Ovary (tissue), 9 donors: ENCODE results near the gene HTRA3. TPM values are rescaled to one million over a fixed set of nuclear protein-coding genes. Genes with fewer than 3 reads are reported as not detected.

Experiments used
- DNase-seq, 5 donors: peaks; one replicate each; pipeline ENCODE4 v3.0.0-alpha.2; 2019 to 2020
- H3K27ac ChIP-seq, 2 donors: fragments of 200-600 bp; one replicate each; pipeline versions ENCODE4 v1.5.1 to v1.8.0; 2019 to 2022
- H3K27me3 ChIP-seq: fragments of 200-600 bp; one replicate; pipeline ENCODE4 v1.8.0; 2022
- H3K36me3 ChIP-seq: fragments of 200-600 bp; sonication (generic); one replicate; pipeline ENCODE4 v1.5.1; 2019
- H3K4me1 ChIP-seq: one replicate; pipeline ENCODE4 v1.8.1; 2013; ENCODE audit warnings: mild to moderate bottlenecking, moderate library complexity; ENCODE audit not compliant: insufficient read depth
- H3K4me3 ChIP-seq: fragments of 200-600 bp; sonication (generic); one replicate; pipeline ENCODE4 v1.5.1; 2017
- H3K9me3 ChIP-seq, 2 donors: fragments of 200-600 bp in 1 of 2; sonication (generic) in 1 of 2; one replicate each; pipeline versions ENCODE4 v1.5.1 to v1.8.1; 2013 to 2019; ENCODE audit warnings: mild to moderate bottlenecking in 1 of 2, moderate library complexity in 1 of 2
- EP300 ChIP-seq: sonication (generic); formaldehyde crosslinking; IDR thresholded peaks from one replicate; pipeline ENCODE4 v1.6.1; 2017; ENCODE audit warnings: antibody characterized with exemption
- POLR2A ChIP-seq: fragments of 450-650 bp; IDR thresholded peaks from one replicate; pipeline ENCODE4 v1.6.1; 2017; ENCODE audit warnings: antibody characterized with exemption, mild to moderate bottlenecking, moderate library complexity
- WGBS, 3 donors: extraction: QIAGEN DNeasy Blood & Tissue Kit in 1 of 3; methylation state at CpG; one replicate each; pipeline versions ENCODE4 v1.1.5 to v1.1.7; 2013 to 2017; 5-methylcytosine and 5-hydroxymethylcytosine counted together
- intact Hi-C, 4 donors: fragments of 100-400 bp; cut with DNase I; formaldehyde crosslinking; loops; one replicate each; pipeline versions ENCODE4 v1.11.0 to v1.15.1; 2022 to 2023
- polyA plus RNA-seq, 2 donors: library from polyadenylated mRNA; stranded (reverse); fragments of 200-250 nt in 1 of 2; fragments of 350-450 nt in 1 of 2; fragmentation: Illumina TruSeq in 1 of 2; extraction: RNeasy Lipid Tissue Mini Kit (QIAGEN cat#74804) in 1 of 2; gene quantifications; one replicate each; pipeline ENCODE4 v1.2.3, GENCODE V29; 2013 to 2014
- total RNA-seq, 7 donors: library from RNA; depleted of rRNA in 2 of 7; stranded (reverse); fragments of >200 nt in 2 of 7; fragmentation: NEBNext Ultra II Directional in 3 of 7; extraction: Animal tissue kit (Norgen Biotek cat#: 25700) in 3 of 7; gene quantifications; one replicate each; pipeline versions ENCODE4 v1.1.0 to v1.2.4, GENCODE V29; 2016 to 2023
- TF ChIP-seq, protein P1 (sequence below), 3 donors: fragments of 450-650 bp in 2 of 3; fragments of 200-600 bp in 1 of 3; IDR thresholded peaks; one replicate each; pipeline versions ENCODE4 v1.5.1 to v1.8.0; 2016 to 2022; ENCODE audit warnings: antibody characterized with exemption in 3 of 3, mild to moderate bottlenecking in 1 of 3
- donor health status: DM: no; HTN: no; CAD: no; lungs with moderate emphysema.
- donor health status: DM: no; HTN: no; CAD: no.
- donor health status: Bipolar disorder and iron deficiency.
- donor health status: DM: yes; HTN: yes; CAD: no.
- donor health status: DM: no; HTN: no; CAD: no.
- donor health status: DM: yes; HTN: yes; CAD: no.

The HTRA3 gene
- total and polyA plus RNA-seq, 9 donors = 36.2 to 163 (median 64.7) TPM

DNA sequence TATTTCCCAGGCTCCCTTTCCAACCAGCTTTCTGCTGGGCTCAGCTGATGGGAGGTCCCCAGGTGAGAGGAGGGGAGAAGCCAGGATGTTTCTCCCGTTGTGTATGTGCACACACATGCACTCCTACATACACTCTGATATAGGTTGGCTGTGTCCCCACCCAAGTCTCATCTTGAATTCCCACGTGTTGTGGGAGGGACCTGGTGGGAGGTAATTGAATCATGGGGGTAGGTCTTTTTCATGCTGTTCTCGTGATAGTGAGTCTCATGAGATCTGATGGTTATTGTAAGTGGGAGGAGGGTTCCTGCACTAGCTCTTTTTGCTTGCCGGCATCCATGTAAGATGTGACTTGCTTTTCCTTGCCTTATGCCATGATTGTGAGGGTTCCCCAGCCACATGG, 11.7 kb upstream of the HTRA3 start:
- no peaks in the 10 kb centered on the region for H3K36me3 ChIP-seq
- H3K27me3 ChIP-seq = no peaks in the 10 kb centered on the region
- H3K9me3 ChIP-seq = no peaks in the 10 kb centered on the region
- no peaks in the 10 kb centered on the region for H3K4me1 ChIP-seq
- no peak overlapping the region for H3K4me3 ChIP-seq
- 50 to 63% (median 53%) methylated on average over 4 of the region's 4 CpGs for WGBS, 3 donors
- TF ChIP-seq, protein P1, sequence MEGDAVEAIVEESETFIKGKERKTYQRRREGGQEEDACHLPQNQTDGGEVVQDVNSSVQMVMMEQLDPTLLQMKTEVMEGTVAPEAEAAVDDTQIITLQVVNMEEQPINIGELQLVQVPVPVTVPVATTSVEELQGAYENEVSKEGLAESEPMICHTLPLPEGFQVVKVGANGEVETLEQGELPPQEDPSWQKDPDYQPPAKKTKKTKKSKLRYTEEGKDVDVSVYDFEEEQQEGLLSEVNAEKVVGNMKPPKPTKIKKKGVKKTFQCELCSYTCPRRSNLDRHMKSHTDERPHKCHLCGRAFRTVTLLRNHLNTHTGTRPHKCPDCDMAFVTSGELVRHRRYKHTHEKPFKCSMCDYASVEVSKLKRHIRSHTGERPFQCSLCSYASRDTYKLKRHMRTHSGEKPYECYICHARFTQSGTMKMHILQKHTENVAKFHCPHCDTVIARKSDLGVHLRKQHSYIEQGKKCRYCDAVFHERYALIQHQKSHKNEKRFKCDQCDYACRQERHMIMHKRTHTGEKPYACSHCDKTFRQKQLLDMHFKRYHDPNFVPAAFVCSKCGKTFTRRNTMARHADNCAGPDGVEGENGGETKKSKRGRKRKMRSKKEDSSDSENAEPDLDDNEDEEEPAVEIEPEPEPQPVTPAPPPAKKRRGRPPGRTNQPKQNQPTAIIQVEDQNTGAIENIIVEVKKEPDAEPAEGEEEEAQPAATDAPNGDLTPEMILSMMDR (IDR thresholded peaks at IDR 0.05) = no peak
- TF ChIP-seq EP300 (no peak), POLR2A (no peak)
- H3K27ac ChIP-seq = no peak overlapping the region
- DNase-seq = no peak
- intact Hi-C loops = no loop called here

DNA sequence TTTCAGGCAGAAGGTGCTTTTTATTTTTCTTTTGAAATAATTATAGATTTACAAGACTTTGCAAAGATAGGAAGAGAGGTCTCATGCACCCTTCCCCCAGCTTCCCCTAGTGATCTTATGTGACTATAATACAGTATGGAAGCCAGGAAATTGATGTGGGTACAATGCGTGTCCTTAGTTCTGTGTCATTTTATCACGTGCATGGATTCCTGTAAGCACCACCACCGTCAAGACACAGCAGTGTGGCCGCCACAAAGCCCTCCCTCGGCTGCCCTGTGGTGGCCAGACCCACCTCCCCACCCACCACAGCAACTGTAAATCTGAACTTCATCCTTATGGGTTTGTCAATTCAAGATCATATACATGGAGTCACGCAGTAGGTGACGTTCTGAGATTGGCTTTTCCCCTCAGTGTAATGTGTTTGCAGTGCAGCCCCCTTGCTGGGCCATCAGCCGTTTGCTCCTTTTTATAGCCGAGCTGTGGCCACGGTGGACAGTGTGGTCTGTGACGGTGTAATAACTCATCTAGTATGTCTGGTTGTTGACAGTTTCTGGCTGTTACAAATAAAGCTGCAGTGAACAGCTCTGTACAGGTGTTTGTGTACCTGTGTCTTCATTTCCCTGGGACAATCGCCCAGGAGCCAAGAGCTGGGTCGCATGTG, 10.9 kb upstream of the HTRA3 start:
- no peak overlapping the region for H3K27ac ChIP-seq
- no peak overlapping the region for H3K4me3 ChIP-seq
- no peaks in the 10 kb centered on the region for H3K9me3 ChIP-seq
- no peaks in the 10 kb centered on the region for H3K27me3 ChIP-seq
- no peaks in the 10 kb centered on the region for H3K36me3 ChIP-seq
- TF ChIP-seq, protein P1 (IDR thresholded peaks at IDR 0.05) = no peak
- TF ChIP-seq EP300 = no peak
- no peak for TF ChIP-seq POLR2A
- WGBS, 3 donors = 68 to 75% (median 70%) methylated on average over 13 of the region's 13 CpGs
- intact Hi-C loops = no loop called here
- DNase-seq = no peak
- no peaks in the 10 kb centered on the region for H3K4me1 ChIP-seq

DNA sequence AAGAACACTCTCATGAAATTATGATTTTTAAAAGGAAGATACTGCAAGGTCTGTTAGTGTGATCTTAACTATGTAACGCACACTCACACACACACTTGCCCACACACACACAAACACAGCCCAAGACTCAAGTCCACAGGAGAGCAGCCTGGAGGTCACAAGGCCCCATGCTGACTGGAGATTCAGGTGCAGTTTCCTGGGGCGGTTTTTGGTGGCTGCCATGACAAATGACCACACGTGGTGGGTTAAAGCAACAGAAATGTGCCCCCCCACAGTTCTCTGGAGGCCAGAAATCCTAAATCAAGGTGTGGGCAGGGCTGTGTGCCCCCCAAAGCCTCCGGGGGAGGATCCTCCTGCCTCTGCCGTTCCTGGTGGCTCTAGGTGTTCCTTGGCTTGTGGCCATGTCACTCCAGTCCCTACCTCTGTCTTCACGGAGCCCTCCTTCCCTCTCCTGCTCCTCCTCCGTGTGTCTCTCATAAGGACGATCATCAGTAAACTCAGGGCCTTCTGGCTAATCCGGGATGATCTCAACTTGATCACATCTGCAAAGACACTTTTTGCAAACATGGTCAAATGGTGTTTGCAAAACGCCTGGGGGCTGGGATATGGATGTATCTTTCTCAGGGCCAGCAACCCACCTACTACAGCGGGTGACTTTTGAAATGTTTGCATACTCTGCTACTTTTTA, 9.7 kb upstream of the HTRA3 start:
- 74 to 83% (median 79%) methylated on average over 11 of the region's 11 CpGs for WGBS, 3 donors
- TF ChIP-seq, protein P1 (IDR thresholded peaks at IDR 0.05) = no peak
- TF ChIP-seq EP300 = no peak
- TF ChIP-seq POLR2A = no peak
- DNase-seq = no peak
- Histone ChIP-seq H3K4me3 (no peak overlapping the region), H3K36me3 (no peaks in the 10 kb centered on the region), H3K4me1 (no peaks in the 10 kb centered on the region), H3K9me3 (no peaks in the 10 kb centered on the region), H3K27ac (peak overlapping the region in 1 of 2 donors; percentile 34), H3K27me3 (no peaks in the 10 kb centered on the region)
- intact Hi-C loops = loop anchor here in 1 of 4 donors (10.0 kb wide), 1 partner anchor 55 kb away; no protein-coding TSS in a partner anchor

DNA sequence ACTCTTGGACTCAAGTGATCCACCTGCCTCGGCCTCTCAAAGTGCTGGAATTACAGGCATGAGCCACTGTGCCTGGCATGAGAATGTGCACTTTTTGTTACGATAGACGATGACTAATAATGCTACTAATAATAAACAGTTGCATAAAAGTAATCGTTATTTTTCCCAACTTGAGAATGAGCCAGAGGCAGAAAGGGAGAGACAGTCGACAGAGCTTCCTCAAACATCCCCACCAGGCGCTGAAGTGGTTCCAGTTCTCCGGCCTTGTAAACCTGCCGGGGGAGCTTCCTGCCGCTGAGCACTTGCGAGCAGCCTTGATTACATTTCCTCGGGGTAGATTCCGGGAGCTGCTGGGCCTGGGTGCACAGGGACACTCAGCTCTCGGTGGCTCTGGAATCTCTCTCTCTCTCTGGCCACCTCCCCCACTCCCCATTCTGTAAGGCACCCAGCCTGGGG, 8.9 kb upstream of the HTRA3 start:
- Histone ChIP-seq H3K9me3 (no peaks in the 10 kb centered on the region), H3K36me3 (no peaks in the 10 kb centered on the region), H3K27ac (peak overlapping the region; percentile 34 to 38), H3K4me1 (no peaks in the 10 kb centered on the region), H3K4me3 (no peak overlapping the region), H3K27me3 (no peaks in the 10 kb centered on the region)
- DNase-seq = peak; percentile 71 to 85 (median 75)
- TF ChIP-seq, protein P1 (IDR thresholded peaks at IDR 0.05) = no peak
- TF ChIP-seq EP300 (no peak), POLR2A (no peak)
- intact Hi-C loops = loop anchor here in 1 of 4 donors (10.0 kb wide), 1 partner anchor 54 kb away; no protein-coding TSS in a partner anchor
- 6 to 7% (median 6%) methylated on average over 13 of the region's 13 CpGs for WGBS, 3 donors
